ENCODE measurements around the gene EFHC1. TPM values are rescaled to one million over a fixed set of nuclear protein-coding genes. Genes with fewer than 3 reads are reported as not detected.

EFHC1 gene
- polyA plus RNA-seq, 1 donor (not counting 4 experiments of a cell fraction or from before 2014, with no cell fraction given): 20.5 TPM

DNA sequence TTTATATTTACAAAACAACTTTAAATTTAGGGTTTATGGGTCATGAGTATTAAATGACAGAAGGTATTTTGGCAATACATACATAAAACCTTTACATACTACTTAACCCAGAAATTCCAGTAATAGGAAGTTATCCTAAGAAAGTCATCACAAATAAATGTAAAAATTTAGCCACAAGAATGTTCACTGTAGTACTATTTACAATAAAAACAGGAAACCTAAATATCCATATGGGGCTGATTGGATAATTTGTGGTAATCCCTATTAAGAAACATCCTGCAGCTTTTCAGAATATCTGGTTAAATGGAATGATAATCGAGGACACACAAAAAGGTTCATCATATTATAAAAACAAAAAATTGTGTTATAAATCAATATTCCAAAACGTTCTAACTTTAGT is 112.3 kb downstream of the EFHC1 start:
- dilution Hi-C loops (cut with MboI; ENCODE audit: extremely low pct_ligation_motif_present, low sequenced_read_pairs): no loop called here
- H3K79me2 ChIP-seq (ENCODE audit: control insufficient read depth, insufficient read depth, low read length): no peaks in the 10 kb centered on the region
- H3K4me3 ChIP-seq (ENCODE audit: control insufficient read depth in 2 of 3, extremely low read depth in 1 of 3, insufficient read depth in 2 of 3, low read depth in 1 of 3, low read length in 3 of 3): no peak overlapping the region
- H3K4me1 ChIP-seq (ENCODE audit: control insufficient read depth, extremely low read depth, insufficient read depth, low read length): peaks cover 17% of the 10 kb centered on the region
- H3K36me3 ChIP-seq (ENCODE audit: control insufficient read depth in 2 of 2, extremely low read depth in 1 of 2, insufficient read depth in 2 of 2, low read length in 2 of 2): no peaks in the 10 kb centered on the region
- no peaks in the 10 kb centered on the region for H4K20me1 ChIP-seq (ENCODE audit: control insufficient read depth, extremely low read depth, insufficient read depth, low read length)
- FAIRE-seq: no peak
- no peak overlapping the region for H3K4me2 ChIP-seq (ENCODE audit: control insufficient read depth, extremely low read depth, insufficient read depth, low read depth, low read length)
- no peak for TF ChIP-seq EZH2 (IDR thresholded peaks at IDR 0.05; ENCODE audit: low read length)
- TF ChIP-seq, protein P1, sequence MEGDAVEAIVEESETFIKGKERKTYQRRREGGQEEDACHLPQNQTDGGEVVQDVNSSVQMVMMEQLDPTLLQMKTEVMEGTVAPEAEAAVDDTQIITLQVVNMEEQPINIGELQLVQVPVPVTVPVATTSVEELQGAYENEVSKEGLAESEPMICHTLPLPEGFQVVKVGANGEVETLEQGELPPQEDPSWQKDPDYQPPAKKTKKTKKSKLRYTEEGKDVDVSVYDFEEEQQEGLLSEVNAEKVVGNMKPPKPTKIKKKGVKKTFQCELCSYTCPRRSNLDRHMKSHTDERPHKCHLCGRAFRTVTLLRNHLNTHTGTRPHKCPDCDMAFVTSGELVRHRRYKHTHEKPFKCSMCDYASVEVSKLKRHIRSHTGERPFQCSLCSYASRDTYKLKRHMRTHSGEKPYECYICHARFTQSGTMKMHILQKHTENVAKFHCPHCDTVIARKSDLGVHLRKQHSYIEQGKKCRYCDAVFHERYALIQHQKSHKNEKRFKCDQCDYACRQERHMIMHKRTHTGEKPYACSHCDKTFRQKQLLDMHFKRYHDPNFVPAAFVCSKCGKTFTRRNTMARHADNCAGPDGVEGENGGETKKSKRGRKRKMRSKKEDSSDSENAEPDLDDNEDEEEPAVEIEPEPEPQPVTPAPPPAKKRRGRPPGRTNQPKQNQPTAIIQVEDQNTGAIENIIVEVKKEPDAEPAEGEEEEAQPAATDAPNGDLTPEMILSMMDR (optimal IDR thresholded peaks at IDR 0.05 in 1 of 3, IDR thresholded peaks at IDR 0.05 in 1 of 3, conservative IDR thresholded peaks at IDR 0.05 in 1 of 3; ENCODE audit: extremely low read depth in 1 of 3, insufficient read depth in 2 of 3, low read length in 3 of 3): no peak
- H3K9ac ChIP-seq (ENCODE audit: control insufficient read depth, extremely low read depth, insufficient read depth, low read length): no peak overlapping the region
- no peak overlapping the region for H2AFZ ChIP-seq (ENCODE audit: control insufficient read depth, low read length)
- no peaks in the 10 kb centered on the region for H3K9me3 ChIP-seq (ENCODE audit: control insufficient read depth, low read depth, low read length)
- H3K27ac ChIP-seq (ENCODE audit: control insufficient read depth, insufficient read depth, low read length): no peak overlapping the region
- H3K27me3 ChIP-seq (ENCODE audit: control insufficient read depth, extremely low read depth, insufficient read depth, low read length): no peaks in the 10 kb centered on the region
- H3K9me1 ChIP-seq (ENCODE audit: control insufficient read depth, extremely low read depth, insufficient read depth, low read length): no peaks in the 10 kb centered on the region
- no peak for DNase-seq (ENCODE audit: low read depth, low spot score)

DNA sequence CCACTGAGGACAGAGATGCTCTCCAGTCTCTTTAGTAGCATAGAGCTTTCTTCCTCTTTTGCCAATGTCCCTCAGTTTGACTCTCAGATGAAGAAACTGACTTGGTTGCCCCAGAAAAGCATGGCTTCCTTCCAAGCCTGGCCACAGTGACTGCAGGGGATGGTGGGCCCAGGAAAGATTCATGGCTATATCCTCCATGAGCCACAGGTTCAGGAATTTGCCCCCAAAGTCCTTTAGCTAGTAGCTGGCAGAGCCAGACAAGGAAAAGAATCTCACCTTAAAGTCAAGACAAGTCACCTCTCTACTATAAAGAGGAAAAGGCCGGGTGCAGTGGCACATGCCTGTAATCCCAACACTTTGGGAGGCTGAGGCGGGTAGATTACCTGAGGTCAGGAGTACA is 113.3 kb downstream of the EFHC1 start:
- Histone ChIP-seq H3K9me1 (ENCODE audit: control insufficient read depth, extremely low read depth, insufficient read depth, low read length) (no peaks in the 10 kb centered on the region), H2AFZ (ENCODE audit: control insufficient read depth, low read length) (no peak overlapping the region), H3K27ac (ENCODE audit: control insufficient read depth, insufficient read depth, low read length) (no peak overlapping the region), H3K4me3 (ENCODE audit: control insufficient read depth in 2 of 3, extremely low read depth in 1 of 3, insufficient read depth in 2 of 3, low read depth in 1 of 3, low read length in 3 of 3) (no peak overlapping the region), H3K9ac (ENCODE audit: control insufficient read depth, extremely low read depth, insufficient read depth, low read length) (no peak overlapping the region), H3K27me3 (ENCODE audit: control insufficient read depth, extremely low read depth, insufficient read depth, low read length) (no peaks in the 10 kb centered on the region), H3K9me3 (ENCODE audit: control insufficient read depth, low read depth, low read length) (no peaks in the 10 kb centered on the region), H4K20me1 (ENCODE audit: control insufficient read depth, extremely low read depth, insufficient read depth, low read length) (no peaks in the 10 kb centered on the region), H3K36me3 (ENCODE audit: control insufficient read depth in 2 of 2, extremely low read depth in 1 of 2, insufficient read depth in 2 of 2, low read length in 2 of 2) (no peaks in the 10 kb centered on the region), H3K4me1 (ENCODE audit: control insufficient read depth, extremely low read depth, insufficient read depth, low read length) (peaks cover 27% of the 10 kb centered on the region), H3K79me2 (ENCODE audit: control insufficient read depth, insufficient read depth, low read length) (peaks cover 5% of the 10 kb centered on the region), H3K4me2 (ENCODE audit: control insufficient read depth, extremely low read depth, insufficient read depth, low read depth, low read length) (no peak overlapping the region)
- TF ChIP-seq EZH2 (IDR thresholded peaks at IDR 0.05; ENCODE audit: low read length): no peak
- TF ChIP-seq, protein P1 (optimal IDR thresholded peaks at IDR 0.05 in 1 of 3, IDR thresholded peaks at IDR 0.05 in 1 of 3, conservative IDR thresholded peaks at IDR 0.05 in 1 of 3; ENCODE audit: extremely low read depth in 1 of 3, insufficient read depth in 2 of 3, low read length in 3 of 3): no peak
- FAIRE-seq (no peak), DNase-seq (ENCODE audit: low read depth, low spot score) (no peak)
- dilution Hi-C loops (cut with MboI; ENCODE audit: extremely low pct_ligation_motif_present, low sequenced_read_pairs): no loop called here

All from keratinocyte (primary cell).